WTC11 (cell line): ENCODE measurements around the gene MUSTN1.

Source experiments
- JUN ChIP-seq: sonication (generic); formaldehyde crosslinking; IDR thresholded peaks from 2 replicates; pipeline ENCODE4 v1.8.0; 2023; ENCODE audit warnings: mild to moderate bottlenecking, missing genetic modification reagents
- OVOL2 ChIP-seq: fragments of 250-450 bp; sonication (Bioruptor Pico); IDR thresholded peaks from 2 replicates; pipeline ENCODE4 v1.9.0; 2021; ENCODE audit warnings: mild to moderate bottlenecking, borderline replicate concordance
- SMAD4 ChIP-seq: sonication (generic); formaldehyde crosslinking; IDR thresholded peaks from 2 replicates; pipeline ENCODE4 v1.8.0; 2022; ENCODE audit warnings: mild to moderate bottlenecking, missing genetic modification reagents
- SP1 ChIP-seq: sonication (generic); formaldehyde crosslinking; conservative IDR thresholded peaks from 2 replicates; pipeline ENCODE4 v1.8.1; 2022; ENCODE audit warnings: missing genetic modification reagents
- TF ChIP-seq, protein P1 (sequence below): fragments of 200-600 bp; IDR thresholded peaks from 2 replicates; pipeline ENCODE4 v1.8.0; 2022; ENCODE audit warnings: antibody characterized with exemption

DNA sequence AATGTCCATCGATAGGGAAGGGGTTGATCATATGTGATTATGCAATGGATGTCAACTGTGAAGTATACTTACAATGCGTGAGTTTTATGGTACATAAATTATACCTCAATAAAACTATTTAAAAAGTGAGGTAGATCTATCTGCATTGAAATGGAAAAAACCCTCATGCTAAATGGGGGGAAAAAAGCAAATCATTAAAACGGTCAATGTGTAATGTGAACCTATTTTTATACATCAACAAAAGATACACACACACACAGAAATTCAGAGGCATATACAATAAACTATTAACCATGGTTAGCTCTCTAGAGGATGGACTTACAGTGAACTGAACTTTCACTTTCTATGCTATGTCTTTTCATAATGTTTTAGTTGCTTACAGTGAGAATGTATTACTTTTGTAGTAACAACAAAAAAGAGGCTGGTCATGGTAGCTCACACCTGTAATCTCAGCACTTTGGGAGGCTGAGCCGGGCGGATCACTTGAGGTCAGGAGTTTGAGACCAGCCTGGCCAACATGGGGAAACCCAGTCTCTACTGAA, 39.4 kb upstream of the MUSTN1 start:
- TF ChIP-seq JUN (no peak), SMAD4 (CRISPR knock-in tag) (no peak), SP1 (CRISPR knock-in tag) (no peak), OVOL2 (CRISPR knock-in tag) (no peak)
- TF ChIP-seq, protein P1, sequence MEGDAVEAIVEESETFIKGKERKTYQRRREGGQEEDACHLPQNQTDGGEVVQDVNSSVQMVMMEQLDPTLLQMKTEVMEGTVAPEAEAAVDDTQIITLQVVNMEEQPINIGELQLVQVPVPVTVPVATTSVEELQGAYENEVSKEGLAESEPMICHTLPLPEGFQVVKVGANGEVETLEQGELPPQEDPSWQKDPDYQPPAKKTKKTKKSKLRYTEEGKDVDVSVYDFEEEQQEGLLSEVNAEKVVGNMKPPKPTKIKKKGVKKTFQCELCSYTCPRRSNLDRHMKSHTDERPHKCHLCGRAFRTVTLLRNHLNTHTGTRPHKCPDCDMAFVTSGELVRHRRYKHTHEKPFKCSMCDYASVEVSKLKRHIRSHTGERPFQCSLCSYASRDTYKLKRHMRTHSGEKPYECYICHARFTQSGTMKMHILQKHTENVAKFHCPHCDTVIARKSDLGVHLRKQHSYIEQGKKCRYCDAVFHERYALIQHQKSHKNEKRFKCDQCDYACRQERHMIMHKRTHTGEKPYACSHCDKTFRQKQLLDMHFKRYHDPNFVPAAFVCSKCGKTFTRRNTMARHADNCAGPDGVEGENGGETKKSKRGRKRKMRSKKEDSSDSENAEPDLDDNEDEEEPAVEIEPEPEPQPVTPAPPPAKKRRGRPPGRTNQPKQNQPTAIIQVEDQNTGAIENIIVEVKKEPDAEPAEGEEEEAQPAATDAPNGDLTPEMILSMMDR = no peak
